HT1080 (cell line): ENCODE results near the gene SH3BGRL2. TPM values are rescaled to one million over a fixed set of nuclear protein-coding genes. Genes with fewer than 3 reads are reported as not detected.
"Not testable (repeated sequence)": the region's sequence is repeated elsewhere in the genome, so short reads cannot be mapped to it uniquely, and the experiment has no call there.

ENCODE experiments used
- DNase-seq: peaks from one replicate; pipeline ENCODE4 v3.0.0-alpha.2; 2015; ENCODE audit warnings: low read depth
- total RNA-seq: library from RNA; depleted of rRNA; stranded (reverse); fragments of >200 nt; shearing (Covaris generic); gene quantifications from 2 replicates; pipeline ENCODE4 v1.2.3, GENCODE V29; 2014

The SH3BGRL2 gene
- total RNA-seq, 1 experiment from 2014 or later: 6.3 TPM

- no peak for DNase-seq
These were observed 17.2 kb upstream of the SH3BGRL2 start for GRCh38 chr6:79613912-79614311.

GRCh38 chr6:79614326-79615305, 16.5 kb upstream of the SH3BGRL2 start:
- DNase-seq: no peak

GRCh38 chr6:79617518-79617941, 13.6 kb upstream of the SH3BGRL2 start:
- DNase-seq: no peak

- DNase-seq: not testable (repeated sequence)
These were observed 12.7 kb upstream of the SH3BGRL2 start for GRCh38 chr6:79618425-79618824.

- no peak for DNase-seq
These were observed 9.6 kb upstream of the SH3BGRL2 start for GRCh38 chr6:79621579-79621978.

GRCh38 chr6:79622364-79622763, 8.8 kb upstream of the SH3BGRL2 start:
- DNase-seq: no peak

- DNase-seq: no peak
These were observed 8.0 kb upstream of the SH3BGRL2 start for GRCh38 chr6:79623106-79623505.

GRCh38 chr6:79625746-79626145, 5.4 kb upstream of the SH3BGRL2 start:
- DNase-seq: no peak

GRCh38 chr6:79626811-79627210, 4.3 kb upstream of the SH3BGRL2 start:
- DNase-seq: no peak

- DNase-seq: no peak
These were observed 3.7 kb upstream of the SH3BGRL2 start for GRCh38 chr6:79627422-79627821.

- DNase-seq: no peak
These were observed 2.5 kb upstream of the SH3BGRL2 start for GRCh38 chr6:79628466-79629288.

- DNase-seq: no peak
These were observed 698 bp upstream of the SH3BGRL2 start for GRCh38 chr6:79630380-79630882.

GRCh38 chr6:79631693-79632172, 604 bp downstream of the SH3BGRL2 start:
- no peak for DNase-seq

- no peak for DNase-seq
These were observed 1.5 kb downstream of the SH3BGRL2 start for GRCh38 chr6:79632580-79632979.

GRCh38 chr6:79634491-79635231, 3.5 kb downstream of the SH3BGRL2 start:
- no peak for DNase-seq

- DNase-seq: peak; percentile 60
These were observed 4.1 kb downstream of the SH3BGRL2 start for GRCh38 chr6:79635232-79635543.

GRCh38 chr6:79636673-79637072, 5.5 kb downstream of the SH3BGRL2 start:
- no peak for DNase-seq

- DNase-seq: no peak
These were observed 9.3 kb downstream of the SH3BGRL2 start for GRCh38 chr6:79640146-79641111.

GRCh38 chr6:79646006-79646405, 14.9 kb downstream of the SH3BGRL2 start:
- DNase-seq: no peak

GRCh38 chr6:79646561-79646960, 15.4 kb downstream of the SH3BGRL2 start:
- no peak for DNase-seq
